ENCODE results near the gene CKLF.

GRCh38 chr16:66534376-66534799, 18.0 kb upstream of the CKLF start:
- TF ChIP-seq CTCF (conservative IDR thresholded peaks at IDR 0.05 in 1 of 2, IDR thresholded peaks at IDR 0.05 in 1 of 2; ENCODE audit: extremely low read depth in 1 of 2, insufficient read depth in 1 of 2, low read depth in 1 of 2, low read length in 2 of 2) (no peak), EZH2 (IDR thresholded peaks at IDR 0.05; ENCODE audit: borderline replicate concordance, low read length) (no peak)

All from mammary epithelial cell (primary cell).